Measurements from ENCODE around the gene IPO5.

Gene IPO5

DNA sequence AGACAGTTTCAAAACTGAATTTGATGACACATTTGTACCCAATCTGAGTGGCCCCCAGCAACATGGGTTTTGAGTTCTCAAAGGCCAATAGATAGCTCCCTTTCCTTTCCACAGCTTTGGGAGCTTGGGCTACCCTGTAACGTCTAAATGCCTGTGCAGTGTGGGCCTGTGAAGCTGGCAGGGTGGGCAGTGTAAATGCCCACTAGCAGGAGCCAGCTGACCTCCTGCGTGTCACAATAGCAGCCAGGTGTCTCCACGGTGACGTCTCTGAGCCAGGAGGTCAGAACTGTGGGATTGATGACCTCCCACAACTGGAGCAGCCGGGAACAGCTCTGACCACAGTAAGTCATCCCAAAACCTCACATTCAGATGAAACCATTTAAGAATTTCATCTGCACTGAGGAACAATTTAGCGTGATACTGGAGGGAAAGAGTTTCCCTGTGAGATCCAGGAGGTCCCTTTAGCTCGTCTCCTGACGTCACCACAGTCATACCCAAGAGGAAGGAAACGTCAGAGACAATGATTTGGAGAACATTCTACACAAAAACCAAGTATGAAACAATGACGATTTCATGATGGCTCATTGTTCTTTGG lies at the start of gene IPO5:
Gene IPO5 (plus strand): TSS at position 300 of the 595 bp plus-strand sequence. CDS start 23,022 bp downstream, outside the sequence.
- no peak for DNase-seq (ENCODE audit: low read depth in 3 of 3)

DNA sequence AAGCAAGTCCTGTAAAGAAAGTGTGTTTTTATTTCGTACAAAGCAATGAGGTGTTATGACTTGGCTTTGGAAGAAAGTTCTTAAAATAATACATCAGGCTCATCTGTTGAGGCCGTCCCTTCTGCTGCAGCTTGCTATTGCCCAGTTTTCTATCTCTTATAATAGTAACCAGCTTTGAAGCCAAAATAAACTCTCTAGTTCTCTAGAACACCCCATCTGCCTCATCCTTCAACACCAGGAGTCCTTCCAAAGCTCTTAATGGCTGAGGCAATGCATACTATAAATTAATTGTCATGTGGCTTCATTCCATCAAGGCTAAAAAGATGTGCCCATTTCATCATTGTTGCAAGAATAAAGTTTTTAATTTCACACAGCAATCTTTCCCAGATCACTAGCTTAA lies 49.4 kb upstream of the IPO5 start:
- DNase-seq (ENCODE audit: low read depth in 3 of 3): no peak

DNA sequence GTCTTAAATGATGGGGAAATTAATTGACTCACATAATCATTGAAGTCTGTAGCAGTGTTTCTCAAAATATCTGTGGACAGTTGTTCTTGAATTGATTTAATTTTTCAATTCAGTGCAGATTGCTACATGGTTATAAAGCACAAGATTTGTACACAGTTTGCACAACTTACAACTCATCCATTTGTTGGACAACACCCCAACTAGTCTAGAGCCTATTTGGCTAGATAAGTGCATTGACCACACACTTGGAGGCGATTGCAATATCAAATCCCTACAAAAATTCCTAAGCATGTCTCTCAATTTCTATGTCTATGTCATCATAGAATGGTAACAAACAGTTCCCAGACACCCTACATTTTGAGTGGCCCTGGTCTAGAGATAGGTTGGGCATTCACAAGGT lies 48.0 kb upstream of the IPO5 start:
- DNase-seq (ENCODE audit: low read depth in 3 of 3): no peak

DNA sequence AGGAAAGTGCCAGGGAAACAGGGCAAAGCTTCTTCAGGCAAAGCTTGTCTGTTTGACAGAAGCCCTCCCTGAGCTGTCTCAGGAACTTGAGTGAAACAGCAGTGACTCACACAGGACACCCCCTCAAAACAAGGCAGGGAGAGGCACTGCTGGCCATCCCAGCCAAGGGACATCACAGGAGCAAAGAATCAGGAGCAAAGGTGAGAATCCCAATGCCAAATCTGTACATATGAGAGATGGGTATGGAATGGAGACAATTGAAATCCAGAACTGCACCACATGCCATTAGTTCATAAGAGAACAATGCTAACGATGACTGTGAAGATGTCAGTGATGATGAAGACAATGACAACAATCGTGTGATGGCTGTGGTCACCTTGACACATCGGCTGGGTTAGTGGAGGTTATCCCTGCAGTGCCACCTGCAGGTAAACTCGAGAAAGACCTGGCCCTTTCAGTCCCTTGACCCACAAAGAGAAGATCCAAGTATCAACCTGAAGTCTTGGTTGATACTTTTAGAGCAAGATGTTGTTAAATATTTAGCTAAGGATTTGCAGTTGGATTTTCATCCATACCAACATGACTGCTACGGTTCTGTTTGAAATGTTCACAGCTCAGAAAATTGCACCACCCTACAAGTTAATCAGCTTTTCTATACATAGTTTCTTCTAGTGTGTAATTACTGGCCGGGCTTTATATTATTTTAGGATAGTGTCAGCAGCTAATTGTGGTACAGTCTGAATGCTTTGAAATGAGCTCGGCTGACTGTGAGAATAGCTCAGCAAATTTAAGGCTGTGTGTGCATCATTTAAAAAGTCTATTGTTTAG lies 42.0 kb upstream of the IPO5 start:
- no peak for DNase-seq (ENCODE audit: low read depth in 3 of 3)

DNA sequence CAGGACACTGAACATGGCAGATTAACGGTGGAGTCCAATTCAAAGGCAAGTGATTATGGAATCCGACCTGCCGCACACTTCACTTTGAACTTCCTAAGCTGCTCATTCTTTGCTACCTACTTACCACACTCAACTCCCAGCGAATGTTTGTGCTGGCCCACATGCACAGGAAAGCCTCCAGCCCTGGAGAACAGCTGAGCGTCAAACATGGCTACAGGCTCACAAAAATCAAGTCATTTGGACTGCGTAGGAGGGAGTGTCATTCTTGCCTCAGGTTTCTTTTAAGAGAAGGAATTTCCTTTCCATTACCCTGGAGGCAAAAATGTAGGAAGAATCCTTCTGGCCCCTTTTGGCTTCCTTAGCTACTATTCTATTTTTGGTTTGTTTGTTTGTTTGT lies 41.3 kb upstream of the IPO5 start:
- DNase-seq (ENCODE audit: low read depth in 3 of 3): no peak

DNA sequence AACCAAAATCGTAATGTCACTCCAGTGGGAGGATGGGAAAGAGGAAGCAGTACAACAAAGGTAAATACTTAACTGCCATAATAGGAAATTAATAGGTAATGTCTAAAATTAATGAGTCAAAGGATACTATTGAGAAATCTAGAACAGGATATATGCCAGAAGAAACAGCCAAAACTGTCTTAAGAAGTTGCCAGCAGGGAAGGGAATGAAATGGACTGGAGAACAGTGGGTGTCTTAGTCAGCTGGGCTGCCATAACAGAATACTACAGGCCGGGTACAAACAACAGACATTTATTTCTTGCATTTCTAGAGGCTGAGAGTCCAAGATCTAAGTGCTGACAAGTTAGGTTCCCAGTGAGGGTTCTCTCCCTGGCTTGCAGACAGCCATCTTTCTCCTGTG lies 40.3 kb upstream of the IPO5 start:
- no peak for DNase-seq (ENCODE audit: low read depth in 3 of 3)

DNA sequence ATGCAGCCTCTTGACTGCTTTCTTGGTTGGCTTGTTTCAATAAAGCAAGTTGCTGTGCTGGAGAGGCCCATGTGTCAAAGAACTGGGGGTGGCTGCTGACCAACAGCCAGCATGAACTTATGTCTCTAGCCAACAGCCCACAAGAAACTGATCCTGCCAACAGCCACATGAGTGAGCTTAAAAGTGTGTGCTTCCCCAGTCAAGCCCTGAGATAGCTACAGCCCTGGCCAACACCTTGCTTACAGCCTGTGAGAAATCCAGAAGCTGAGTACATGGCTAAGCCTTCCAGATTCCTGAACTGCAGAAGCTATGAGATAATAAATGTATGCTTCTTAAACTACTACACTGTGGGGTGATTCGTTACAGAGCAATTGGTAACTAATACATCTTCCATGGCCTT lies 38.9 kb upstream of the IPO5 start:
- no peak for DNase-seq (ENCODE audit: low read depth in 3 of 3)

DNA sequence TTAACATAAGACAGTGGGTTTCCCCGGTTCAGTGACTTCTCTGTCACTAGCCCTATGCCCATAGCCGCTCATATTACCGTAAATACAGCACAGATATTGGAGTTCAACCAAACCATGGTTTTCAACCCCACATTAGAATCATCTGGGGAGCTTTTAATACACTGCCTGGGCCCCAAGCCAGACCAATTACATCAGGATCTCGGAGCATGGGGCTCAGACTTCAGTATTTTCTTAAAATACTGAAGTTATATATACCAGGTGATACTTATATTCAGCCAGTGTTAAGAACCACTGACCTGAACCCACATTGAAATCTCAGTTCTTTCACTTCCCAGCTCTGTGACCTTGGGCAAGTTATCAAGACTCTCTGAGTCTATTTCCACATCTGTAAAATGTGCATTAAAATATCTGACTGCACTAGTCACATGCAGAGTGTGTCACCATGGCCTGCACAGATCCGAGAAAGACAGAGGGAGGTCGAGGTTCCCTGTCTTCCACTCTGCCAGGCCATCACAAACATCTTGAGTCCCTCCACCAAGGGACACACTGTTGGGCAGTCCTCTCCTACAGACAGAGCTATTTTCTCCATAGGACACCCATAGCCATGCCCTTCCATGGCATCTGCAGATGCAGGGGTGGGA lies 32.2 kb upstream of the IPO5 start:
- no peak for DNase-seq (ENCODE audit: low read depth in 3 of 3)

DNA sequence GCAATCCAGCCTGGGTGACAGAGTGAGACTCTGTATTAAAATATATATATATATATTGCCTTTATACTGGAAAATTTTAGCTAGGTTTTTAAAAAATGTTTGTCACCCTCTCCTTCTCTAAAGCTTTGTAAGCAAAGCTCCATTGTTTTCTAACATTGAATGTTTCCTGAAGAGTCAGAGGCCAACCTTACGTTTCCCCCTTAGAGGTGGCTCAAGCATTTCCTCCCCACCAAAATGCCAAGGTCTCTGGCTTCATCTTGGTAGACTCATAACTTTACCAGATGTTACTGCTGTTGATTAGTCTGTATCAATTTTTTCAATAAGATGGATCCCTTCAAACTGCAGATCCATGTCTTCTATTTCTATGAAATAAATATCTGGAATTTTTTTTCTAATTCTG lies 25.2 kb upstream of the IPO5 start:
- no peak for DNase-seq (ENCODE audit: low read depth in 3 of 3)

DNA sequence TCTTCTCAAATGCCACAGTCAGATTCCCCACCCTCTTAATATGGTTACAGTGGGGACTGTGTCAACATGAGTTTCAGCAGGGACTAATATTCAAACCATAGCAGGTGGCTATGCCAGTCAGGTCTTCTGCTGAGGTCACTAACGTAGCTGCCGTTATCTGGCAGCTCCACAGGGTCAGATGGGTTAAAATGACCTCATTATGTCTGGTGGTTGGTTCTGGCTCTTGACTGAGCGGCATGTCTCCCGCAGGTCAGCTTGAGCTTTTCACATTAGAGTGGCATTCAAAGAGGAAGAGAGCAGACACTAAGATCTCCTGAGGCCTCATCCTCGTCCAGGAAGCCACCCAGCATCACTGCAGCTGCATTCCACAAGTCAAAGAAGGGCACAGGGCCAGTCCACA lies 21.4 kb upstream of the IPO5 start:
- no peak for DNase-seq (ENCODE audit: low read depth in 3 of 3)

DNA sequence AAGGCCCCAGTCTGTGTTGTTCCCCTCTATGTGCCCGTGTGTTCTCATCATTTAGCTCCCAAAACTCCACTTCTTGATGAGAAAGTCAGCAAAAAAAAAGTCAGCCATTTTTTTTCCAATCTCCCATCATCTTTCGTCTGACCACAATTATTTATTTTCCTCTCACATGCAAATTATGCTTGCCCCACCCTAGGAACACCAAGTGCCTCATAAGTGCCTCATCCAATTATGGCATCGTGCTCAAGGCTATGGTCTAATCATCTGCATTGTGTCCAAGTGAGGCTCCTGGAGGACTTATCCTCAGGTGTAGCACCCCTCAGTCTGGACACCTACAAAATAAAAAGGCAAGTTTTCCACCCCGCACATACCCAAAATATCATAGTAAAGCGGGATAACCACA lies 20.8 kb upstream of the IPO5 start:
- no peak for DNase-seq (ENCODE audit: low read depth in 3 of 3)

DNA sequence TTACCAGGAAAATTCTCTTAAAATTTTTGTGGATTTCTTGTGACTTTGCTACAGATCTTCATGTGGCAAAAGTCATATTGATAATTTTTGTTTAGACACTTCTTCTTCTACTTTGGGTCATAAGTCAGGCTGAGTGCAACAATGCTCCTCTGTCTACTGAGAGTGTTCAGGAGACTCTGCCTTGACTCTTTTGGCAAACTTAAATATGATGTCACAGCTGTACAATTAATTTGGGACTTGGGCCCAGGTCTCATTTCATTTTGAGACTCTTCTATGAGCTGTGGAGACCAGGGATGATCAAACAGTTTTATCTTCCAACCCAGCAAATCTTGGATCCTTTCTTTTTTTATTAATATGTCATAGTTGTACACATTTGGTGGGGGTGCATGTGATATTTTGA lies 19.7 kb upstream of the IPO5 start:
- no peak for DNase-seq (ENCODE audit: low read depth in 3 of 3)

DNA sequence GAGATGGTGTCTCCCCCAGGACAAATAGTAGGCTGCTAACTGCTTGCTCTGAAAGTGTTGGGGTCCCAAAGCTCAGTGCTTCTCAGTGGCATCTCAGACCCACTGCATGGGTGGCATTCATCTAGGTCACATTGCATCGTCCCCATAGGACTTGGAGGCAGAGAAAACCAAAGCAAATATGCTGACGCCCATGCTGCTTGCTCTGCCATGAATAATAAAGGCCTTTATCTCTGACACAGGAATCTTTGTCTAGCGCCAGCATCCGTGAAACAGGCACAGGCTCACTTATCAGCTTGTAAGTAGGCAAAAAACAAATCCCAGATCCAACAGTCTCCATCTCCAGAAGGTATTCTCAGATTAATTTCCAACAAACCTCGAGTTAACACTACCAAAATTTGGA lies 18.9 kb upstream of the IPO5 start:
- DNase-seq (ENCODE audit: low read depth in 3 of 3): no peak

DNA sequence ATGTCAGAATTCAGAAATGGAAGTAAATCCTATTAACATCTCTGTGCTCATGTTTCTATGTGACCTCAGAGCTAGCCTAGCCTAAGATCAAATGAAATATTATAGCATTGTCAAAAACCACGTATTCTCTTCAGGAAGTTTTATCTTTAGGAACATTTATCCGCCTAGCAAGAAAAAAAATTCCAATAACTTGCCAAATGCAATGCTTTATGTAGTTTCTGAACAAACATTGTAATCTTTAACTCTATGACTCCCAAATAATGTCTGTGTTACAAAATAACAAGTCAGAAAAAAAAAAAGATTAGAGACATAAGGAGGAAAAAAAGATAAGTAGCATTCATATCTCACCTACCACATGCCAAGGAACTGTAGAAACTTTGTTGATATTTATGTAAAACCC lies 18.4 kb upstream of the IPO5 start:
- DNase-seq (ENCODE audit: low read depth in 3 of 3): no peak

DNA sequence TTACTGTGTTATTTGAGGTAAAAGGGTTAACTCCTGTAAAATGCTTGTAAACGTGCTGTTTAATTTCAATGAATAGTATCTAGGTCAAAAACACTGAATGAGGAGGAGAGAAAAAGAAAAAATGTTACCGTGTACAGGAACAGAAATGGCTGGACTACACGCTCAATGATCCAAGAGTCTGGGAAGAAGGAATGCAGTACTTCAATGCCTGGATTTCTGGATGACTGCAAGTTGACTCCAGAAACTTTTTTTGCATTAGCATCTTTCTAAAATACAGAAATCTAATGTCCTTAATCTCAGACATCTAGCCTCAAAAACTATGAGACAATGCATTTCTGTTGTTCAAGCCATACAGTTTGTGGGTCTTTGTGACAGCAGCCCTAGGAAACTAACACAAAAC lies 17.4 kb upstream of the IPO5 start:
- no peak for DNase-seq (ENCODE audit: low read depth in 3 of 3)

DNA sequence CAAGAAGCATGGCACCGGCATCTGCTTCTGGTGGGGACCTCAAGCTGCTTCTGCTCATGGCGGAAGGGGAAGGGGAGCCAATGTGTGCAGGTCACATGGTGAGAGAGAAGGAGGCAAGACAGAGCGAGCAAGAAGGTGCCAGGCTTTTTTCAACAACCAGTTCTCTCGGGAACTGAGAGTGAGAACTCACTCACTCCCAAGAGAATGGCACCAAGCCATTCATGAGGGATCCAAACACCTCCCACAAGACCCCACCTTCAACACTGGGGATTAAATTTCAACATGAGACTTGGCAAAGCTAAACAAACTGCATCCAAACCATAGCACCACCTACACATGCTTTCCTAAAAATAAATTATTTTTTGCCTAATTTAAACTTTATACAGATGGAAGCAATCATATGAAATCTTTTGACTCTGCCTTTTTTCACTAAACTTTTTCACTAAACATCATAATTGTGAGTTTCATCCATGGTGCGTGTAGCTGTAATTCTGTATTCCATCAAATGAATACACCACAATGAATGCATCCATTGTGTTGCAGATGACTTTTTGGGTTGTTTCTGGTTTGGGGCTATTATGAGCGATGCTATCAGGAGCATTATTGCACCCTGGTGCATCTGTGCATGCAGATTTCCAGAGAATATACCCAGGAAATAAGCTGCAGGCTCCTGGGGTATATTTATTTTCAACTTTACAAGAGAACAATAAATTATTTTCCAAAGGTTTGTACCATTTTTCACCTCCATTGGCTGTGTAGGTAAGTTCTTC lies 14.6 kb upstream of the IPO5 start:
- no peak for DNase-seq (ENCODE audit: low read depth in 3 of 3)

DNA sequence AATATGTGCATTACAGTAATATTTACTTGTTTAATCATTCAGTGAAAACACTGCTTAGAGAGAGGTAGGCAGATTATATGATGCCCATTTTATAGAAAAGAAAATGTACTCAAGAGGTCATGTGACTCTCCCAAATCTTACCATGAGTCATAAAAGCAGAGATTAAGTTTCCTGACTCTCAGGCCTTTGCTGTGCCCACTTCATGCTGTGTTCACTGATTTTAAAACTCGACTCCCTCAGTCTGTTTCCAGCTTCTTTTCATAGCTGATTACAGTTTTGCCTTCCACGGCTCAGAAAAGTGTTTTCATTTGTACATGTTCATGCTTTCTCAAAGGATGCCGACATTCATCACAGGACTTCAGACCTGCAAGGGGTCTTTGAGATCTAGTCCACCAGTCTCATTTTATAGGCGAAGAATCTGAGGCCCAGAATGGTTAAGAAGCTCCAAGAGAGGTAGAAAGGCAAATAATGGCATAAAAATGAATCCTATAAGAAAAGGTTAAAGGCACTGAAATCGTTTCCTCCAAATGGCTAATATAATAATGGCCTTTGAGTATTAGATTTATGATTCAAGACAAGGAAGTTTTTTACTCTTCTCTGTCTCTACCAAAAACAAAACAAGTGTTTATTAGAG lies 9.0 kb upstream of the IPO5 start:
- no peak for DNase-seq (ENCODE audit: low read depth in 3 of 3)

DNA sequence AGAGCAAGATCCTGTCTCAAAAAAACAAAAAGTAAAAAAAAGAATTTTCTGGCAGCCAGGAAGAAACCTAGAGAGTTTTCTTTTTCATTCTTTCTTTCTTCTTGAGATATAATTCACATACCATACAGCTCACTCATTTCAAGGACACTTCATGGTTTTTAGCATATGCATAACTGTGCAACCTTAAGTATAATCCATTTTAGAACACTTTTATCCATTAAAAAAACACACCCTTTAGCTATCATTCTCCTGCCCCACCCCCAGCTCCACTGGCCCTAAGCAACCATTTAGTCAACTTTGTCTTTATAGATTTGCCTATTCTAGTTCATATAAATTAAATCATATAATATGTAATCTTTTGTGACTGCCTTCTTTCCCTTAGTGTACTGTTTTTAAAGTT lies 8.1 kb upstream of the IPO5 start:
- DNase-seq (ENCODE audit: low read depth in 3 of 3): no peak

DNA sequence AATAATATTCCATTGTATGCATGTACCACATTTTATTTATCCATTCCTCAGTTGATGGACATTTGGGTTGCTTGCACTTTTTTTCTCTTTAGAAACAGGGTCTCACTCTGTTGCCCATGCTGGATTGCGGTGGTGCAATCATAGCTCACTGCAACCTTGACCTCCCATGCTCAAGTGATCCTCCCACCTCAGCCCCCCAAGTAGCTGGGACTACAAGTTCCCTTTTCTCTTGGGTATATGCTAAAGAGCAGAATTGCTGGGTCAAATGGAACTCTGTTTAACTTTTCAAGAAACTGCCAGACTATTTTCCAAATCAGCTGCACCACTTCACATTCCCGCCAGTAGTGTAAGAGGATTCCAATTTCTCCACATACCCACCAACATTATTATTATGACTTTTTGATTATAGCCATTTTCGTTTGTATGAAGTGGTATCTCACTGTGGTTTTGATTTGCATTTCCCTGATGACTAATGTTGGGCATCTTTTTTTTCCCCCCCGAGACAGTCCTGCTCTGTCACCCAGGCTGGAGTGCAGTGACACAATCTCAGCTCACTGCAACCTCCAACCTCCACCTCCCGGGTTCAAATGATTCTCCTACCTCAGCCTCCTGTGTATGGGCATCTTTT lies 7.6 kb upstream of the IPO5 start:
- DNase-seq (ENCODE audit: low read depth in 3 of 3): no peak

DNA sequence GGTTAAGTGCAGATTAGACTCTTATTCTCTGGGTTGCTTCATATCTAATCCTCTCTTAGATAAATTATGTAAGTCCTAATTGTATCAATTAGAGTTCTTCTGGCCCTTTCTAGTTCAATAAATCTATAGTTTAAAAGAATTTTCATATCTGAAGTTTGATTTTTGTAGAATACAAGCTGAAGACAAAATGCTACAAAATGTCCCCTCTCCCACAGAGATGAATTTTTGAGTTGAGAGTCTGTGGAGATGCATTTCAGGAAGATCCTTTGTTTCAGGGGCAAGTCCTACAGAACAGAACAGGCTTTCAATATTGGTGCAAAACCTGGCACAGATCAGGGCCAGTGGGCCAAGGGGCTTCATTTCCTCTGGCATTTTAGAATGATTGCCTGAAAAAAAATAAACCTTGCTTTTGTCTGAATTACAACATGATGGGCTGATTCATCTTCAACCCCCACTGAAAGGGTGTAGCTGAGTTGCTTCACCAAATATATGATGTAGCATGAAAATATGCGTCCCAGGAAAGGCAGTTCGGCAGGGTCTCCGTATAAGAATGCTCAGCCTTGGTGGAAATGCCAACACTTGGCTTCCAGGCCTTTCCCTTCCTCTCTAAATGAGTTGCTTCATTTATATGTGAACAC lies 6.4 kb upstream of the IPO5 start:
- no peak for DNase-seq (ENCODE audit: low read depth in 3 of 3)

DNA sequence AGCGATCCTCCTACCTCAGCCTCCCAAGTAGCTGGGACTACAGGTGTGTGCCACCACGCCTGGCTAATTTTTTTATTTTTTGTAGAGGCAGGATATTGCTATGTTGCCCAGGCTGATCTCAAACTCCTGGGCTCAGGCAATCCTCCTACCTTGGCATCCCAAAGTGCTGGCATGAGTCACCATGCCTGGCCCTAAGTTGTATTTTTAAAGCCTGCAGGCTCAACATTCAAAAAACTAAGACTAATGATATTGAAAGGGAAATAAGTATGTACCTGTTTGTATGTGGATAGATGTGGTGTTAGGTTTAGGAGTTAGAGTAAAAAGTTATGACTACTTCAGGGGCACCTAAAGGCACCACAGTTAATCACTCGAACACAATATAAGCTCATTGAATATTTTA lies 5.4 kb upstream of the IPO5 start:
- no peak for DNase-seq (ENCODE audit: low read depth in 3 of 3)

Data from stimulated activated CD4-positive, alpha-beta T cell treated with anti-CD3 and anti-CD28 coated beads, TNF-alpha, amount 100 ng/mL, for 24 hours (primary cell).